Ectodermal cell (in vitro differentiated cells): Measurements from ENCODE around the gene RARRES2.
"Not testable (repeated sequence)": the region's sequence is repeated elsewhere in the genome, so short reads cannot be mapped to it uniquely, and the experiment has no call there.

Experiments
- H3K27ac ChIP-seq: 2 replicates; pipeline ENCODE4 v1.7.0; 2013; ENCODE audit warnings: mild to moderate bottlenecking, low read depth, low read length; ENCODE audit not compliant: insufficient read depth, poor library complexity, severe bottlenecking
- H3K27me3 ChIP-seq: 2 replicates; pipeline ENCODE4 v1.7.0; 2013; ENCODE audit warnings: mild to moderate bottlenecking, low read length; ENCODE audit not compliant: insufficient read depth, control insufficient read depth, poor library complexity, severe bottlenecking
- H3K36me3 ChIP-seq: one replicate; pipeline ENCODE4 v1.7.0; 2013; ENCODE audit warnings: low read length; ENCODE audit not compliant: control insufficient read depth, insufficient read depth
- H3K4me1 ChIP-seq: one replicate; pipeline ENCODE4 v1.7.0; 2013; ENCODE audit warnings: low read length; ENCODE audit not compliant: control insufficient read depth, insufficient read depth
- H3K4me3 ChIP-seq: 2 replicates; pipeline ENCODE4 v1.7.0; 2013; ENCODE audit warnings: low read depth, low read length, control low read depth; ENCODE audit not compliant: insufficient read depth
- H3K9me3 ChIP-seq: 2 replicates; pipeline ENCODE4 v1.7.0; 2013; ENCODE audit warnings: mild to moderate bottlenecking, low read length, moderate library complexity; ENCODE audit not compliant: control insufficient read depth
- WGBS, 2 experiments: methylation state at CpG; one replicate each; pipeline ENCODE4 v1.1.7; 2013; ENCODE audit warnings: missing lambda C conversion rate in 2 of 2; 5-methylcytosine and 5-hydroxymethylcytosine counted together

Gene RARRES2

GRCh38 chr7:150307904-150308303 is 33.5 kb downstream of the RARRES2 start:
- Histone ChIP-seq H3K4me3 (no peak overlapping the region), H3K9me3 (no peaks in the 10 kb centered on the region), H3K4me1 (peaks cover 9% of the 10 kb centered on the region), H3K27ac (no peak overlapping the region), H3K27me3 (no peaks in the 10 kb centered on the region), H3K36me3 (no peaks in the 10 kb centered on the region)
- WGBS, 2 experiments, result 81 to 83% methylated on average over 9 of the region's 9 CpGs

- 92 to 94% methylated on average over 3 of the region's 3 CpGs for WGBS, 2 experiments
- H3K4me3 ChIP-seq, result no peak overlapping the region
Measured at GRCh38 chr7:150307129-150307528, 34.3 kb downstream of the RARRES2 start.

GRCh38 chr7:150306377-150306776 is 35.1 kb downstream of the RARRES2 start:
- not testable (repeated sequence) for H3K9me3 ChIP-seq, H3K36me3 ChIP-seq, H3K27ac ChIP-seq, H3K4me1 ChIP-seq, H3K4me3 ChIP-seq, H3K27me3 ChIP-seq
- 77 to 88% methylated on average over 4 of the region's 5 CpGs for WGBS, 2 experiments

More at GRCh38 chr7:150307129-150307528, 34.3 kb downstream of the RARRES2 start:
- Histone ChIP-seq H3K9me3 (no peaks in the 10 kb centered on the region), H3K27me3 (no peaks in the 10 kb centered on the region), H3K36me3 (no peaks in the 10 kb centered on the region), H3K4me1 (peaks cover 7% of the 10 kb centered on the region), H3K27ac (no peak overlapping the region)

- not testable (repeated sequence) for H3K36me3 ChIP-seq, H3K9me3 ChIP-seq, H3K27me3 ChIP-seq, H3K4me1 ChIP-seq, H3K4me3 ChIP-seq, H3K27ac ChIP-seq
- WGBS, 2 experiments, result 100% methylated on average over 1 of the region's 2 CpGs
Measured at GRCh38 chr7:150305903-150306284, 35.5 kb downstream of the RARRES2 start.

GRCh38 chr7:150305259-150305902 is 36.0 kb downstream of the RARRES2 start:
- not testable (repeated sequence) for H3K36me3 ChIP-seq, H3K9me3 ChIP-seq, H3K4me3 ChIP-seq, H3K4me1 ChIP-seq, H3K27ac ChIP-seq, H3K27me3 ChIP-seq
- WGBS, 2 experiments, result 92 to 97% methylated on average over 6 of the region's 11 CpGs

- WGBS, 2 experiments, result 82 to 88% methylated on average over 6 to 8 of the region's 8 CpGs
Measured at GRCh38 chr7:150304499-150305258, 36.8 kb downstream of the RARRES2 start.

GRCh38 chr7:150302908-150303310 is 38.5 kb downstream of the RARRES2 start:
- not testable (repeated sequence) for H3K4me1 ChIP-seq, H3K4me3 ChIP-seq, H3K9me3 ChIP-seq, H3K36me3 ChIP-seq, H3K27me3 ChIP-seq, H3K27ac ChIP-seq
- 80 to 90% methylated on average over 1 of the region's 1 CpG for WGBS, 2 experiments

More at GRCh38 chr7:150304499-150305258, 36.8 kb downstream of the RARRES2 start:
- H3K9me3 ChIP-seq, H3K27ac ChIP-seq, H3K27me3 ChIP-seq, H3K4me3 ChIP-seq, H3K4me1 ChIP-seq, H3K36me3 ChIP-seq: not testable (repeated sequence)

GRCh38 chr7:150297978-150298377 is 43.5 kb downstream of the RARRES2 start:
- H3K27me3 ChIP-seq, H3K4me3 ChIP-seq, H3K36me3 ChIP-seq, H3K4me1 ChIP-seq, H3K27ac ChIP-seq, H3K9me3 ChIP-seq: not testable (repeated sequence)

- H3K9me3 ChIP-seq, H3K27me3 ChIP-seq: not testable (repeated sequence)
- WGBS, 2 experiments, result 92 to 94% methylated on average over 8 of the region's 10 CpGs
Measured at GRCh38 chr7:150296802-150297201, 44.6 kb downstream of the RARRES2 start.

GRCh38 chr7:150295614-150296013 is 45.8 kb downstream of the RARRES2 start:
- H3K4me1 ChIP-seq, H3K27me3 ChIP-seq, H3K4me3 ChIP-seq, H3K9me3 ChIP-seq, H3K36me3 ChIP-seq, H3K27ac ChIP-seq: not testable (repeated sequence)
- no CpG with 5 or more reads among the region's 8 CpGs for WGBS, 2 experiments

More at GRCh38 chr7:150296802-150297201, 44.6 kb downstream of the RARRES2 start:
- not testable (repeated sequence) for H3K36me3 ChIP-seq, H3K4me1 ChIP-seq, H3K4me3 ChIP-seq, H3K27ac ChIP-seq
